ENCODE measurements around the gene SMIM15. TPM values are rescaled to one million over a fixed set of nuclear protein-coding genes. Genes with fewer than 3 reads are reported as not detected.

Gene SMIM15
- total and polyA plus RNA-seq, 10 of the 15 experiments (the other 5 are each of a cell fraction or from before 2014, with no cell fraction given), result 13.8 to 83.3 (median 53.9) TPM

GRCh38 chr5:61168951-61169350 is 6.7 kb upstream of the SMIM15 start:
- POLR2A ChIA-PET, result interaction anchor here (1.0 to 1.6 kb wide), 3 partner anchors 135 to 162 kb away, joined by 3 to 5 read pairs (median 3); no protein-coding TSS in a partner anchor
- CTCF ChIA-PET, result interaction anchor here (1.0 to 2.8 kb wide), 9 partner anchors 9 to 489 kb away, joined by 3 to 14 read pairs (median 6); partner anchors contain the start of gene ZSWIM6
- SMC1A ChIA-PET (ENCODE audit: uncharacterized antibody, unreplicated experiment), result interaction anchor here (1.0 to 3.1 kb wide), 12 partner anchors 9 to 490 kb away, joined by 3 to 16 read pairs (median 5); no protein-coding TSS in a partner anchor
- FAIRE-seq (no peak), ATAC-seq (no peak), DNase-seq (ENCODE audit: low read depth, low spot score) (no peak)
- 98% methylated on average over 8 of the region's 8 CpGs for WGBS (ENCODE audit: insufficient coverage, insufficient replicate concordance, low lambda C conversion rate, missing lambda C conversion rate)
- no peak overlapping the region for H3K4me2 ChIP-seq (ENCODE audit: control insufficient read depth, insufficient read depth)
- no peaks in the 10 kb centered on the region for H3K27me3 ChIP-seq (replicated peaks in 1 of 2; ENCODE audit: control insufficient read depth in 2 of 2, insufficient read depth in 2 of 2, low read length in 1 of 2)
- RAD21 ChIA-PET (ENCODE audit: unreplicated experiment), result interaction anchor here (1.1 to 1.4 kb wide), 4 partner anchors 8 to 490 kb away, joined by 3 to 5 read pairs (median 4); no protein-coding TSS in a partner anchor
- peaks cover 4% of the 10 kb centered on the region for H3K79me2 ChIP-seq (ENCODE audit: control insufficient read depth, insufficient read depth, low read length)
- H3K36me3 ChIP-seq (ENCODE audit: control insufficient read depth in 2 of 2, insufficient read depth in 2 of 2, low read length in 1 of 2), result no peaks in the 10 kb centered on the region
- no TSS peak for BruUV-seq (replicated peaks)
- H3K9me3 ChIP-seq (replicated peaks; ENCODE audit: control insufficient read depth, insufficient read depth, low read length), result no peaks in the 10 kb centered on the region; the same call in 2 of the 3 replicates
- H3K4me3 ChIP-seq, result no peak overlapping the region
- no peak overlapping the region for H2AFZ ChIP-seq (ENCODE audit: control insufficient read depth, low read depth, low read length)
- H3K27ac ChIP-seq (ENCODE audit: control insufficient read depth, insufficient read depth), result no peak overlapping the region
- intact Hi-C loops (cut with micrococcal nuclease; ENCODE audit: unreplicated experiment) (loop anchor here (10.0 kb wide), 3 partner anchors 366 to 766 kb away; no protein-coding TSS in a partner anchor), in situ Hi-C loops (cut with MboI) (loop anchor here (10.0 kb wide), 1 partner anchor 156 kb away; no protein-coding TSS in a partner anchor)
- TF ChIP-seq MYC (IDR thresholded peaks at IDR 0.05; ENCODE audit: insufficient read depth, insufficient read length, insufficient replicate concordance, low read length, severe bottlenecking), result no peak
- TF ChIP-seq IRF3 (IDR thresholded peaks at IDR 0.05), result no peak
- no peak for TF ChIP-seq POLR2AphosphoS2 (IDR thresholded peaks at IDR 0.05; ENCODE audit: low read depth, low read length)
- no peak for TF ChIP-seq ZBTB4 (CRISPR knock-in tag; IDR thresholded peaks at IDR 0.05)
- TF ChIP-seq SIN3A (IDR thresholded peaks at IDR 0.05; ENCODE audit: low read depth, low read length), result no peak
- no peak for TF ChIP-seq CREB1 (IDR thresholded peaks at IDR 0.05; ENCODE audit: low read depth)
- TF ChIP-seq HSF1 (IDR thresholded peaks at IDR 0.05; ENCODE audit: low read depth, low read length), result no peak
- no peak for TF ChIP-seq RAD21 (IDR thresholded peaks at IDR 0.05; ENCODE audit: insufficient read depth, low read depth, low read length)
- TF ChIP-seq SMAD5 (IDR thresholded peaks at IDR 0.05; ENCODE audit: low read depth), result no peak
- no peak for TF ChIP-seq CHD4 (IDR thresholded peaks at IDR 0.05)
- TF ChIP-seq RELB (IDR thresholded peaks at IDR 0.05; ENCODE audit: low read depth), result no peak
- TF ChIP-seq SRF (IDR thresholded peaks at IDR 0.05; ENCODE audit: low read depth in 2 of 2, low read length in 2 of 2), result no peak
- TF ChIP-seq MLLT1 (IDR thresholded peaks at IDR 0.05), result no peak
- H4K20me1 ChIP-seq (ENCODE audit: control insufficient read depth, insufficient read depth), result no peaks in the 10 kb centered on the region
- H3K9ac ChIP-seq (ENCODE audit: control insufficient read depth, insufficient read depth, low read length), result no peak overlapping the region
- H3K4me1 ChIP-seq (ENCODE audit: control insufficient read depth, insufficient read depth, low read length), result no peaks in the 10 kb centered on the region; the same call in 1 of the 2 replicates

All from GM12878 (cell line).